DOHH2 (cell line): ENCODE results near the gene MED13L.

Experiments used
- CTCF ChIP-seq: fragments of 200-600 bp; sonication (generic); IDR thresholded peaks from one replicate; pipeline ENCODE4 v1.5.1; 2014; ENCODE audit warnings: antibody characterized with exemption, mild to moderate bottlenecking, low read depth, low read length; ENCODE audit not compliant: poor library complexity, severe bottlenecking
- EZH2phosphoT487 ChIP-seq: fragments of 200-600 bp; sonication (generic); IDR thresholded peaks from 2 replicates; pipeline ENCODE4 v1.6.1; 2017; ENCODE audit warnings: borderline replicate concordance, mild to moderate bottlenecking, antibody characterized with exemption, low read length, moderate library complexity, mixed read lengths

- TF ChIP-seq EZH2phosphoT487 (no peak), CTCF (no peak)
Observed at GRCh38 chr12:116297224-116297834, 19.8 kb upstream of the MED13L start.
